ENCODE data around the gene CCDC7. TPM values are rescaled to one million over a fixed set of nuclear protein-coding genes. Genes with fewer than 3 reads are reported as not detected.

CCDC7 gene
- total RNA-seq, 2 experiments from 2014 or later = 12.7 to 15.2 TPM

- ChIA-PET CTCF (no interaction called here), POLR2A (no interaction called here)
- Mint-ChIP-seq H3K4me1 (peaks cover 5% of the 10 kb centered on the region), H3K27me3 (no peaks in the 10 kb centered on the region), H3K36me3 (ENCODE audit: low read depth) (no peaks in the 10 kb centered on the region), H3K27ac (no peak overlapping the region), H3K4me3 (no peak overlapping the region), H3K9me3 (peaks cover 4% of the 10 kb centered on the region)
- DNase-seq = no peak
Observed at GRCh38 chr10:32417911-32418547, 27.9 kb upstream of the CCDC7 start.

GRCh38 chr10:32418572-32418971 lies 27.4 kb upstream of the CCDC7 start:
- ChIA-PET CTCF (no interaction called here), POLR2A (no interaction called here)
- Mint-ChIP-seq H3K27ac (no peak overlapping the region), H3K4me3 (no peak overlapping the region), H3K36me3 (ENCODE audit: low read depth) (no peaks in the 10 kb centered on the region), H3K4me1 (peaks cover 2% of the 10 kb centered on the region), H3K27me3 (no peaks in the 10 kb centered on the region), H3K9me3 (peaks cover 4% of the 10 kb centered on the region)
- no peak for DNase-seq

GRCh38 chr10:32419615-32420014 lies 26.3 kb upstream of the CCDC7 start:
- CTCF ChIA-PET = no interaction called here
- Mint-ChIP-seq H3K9me3 (peaks cover 4% of the 10 kb centered on the region), H3K36me3 (ENCODE audit: low read depth) (no peaks in the 10 kb centered on the region), H3K27ac (no peak overlapping the region), H3K27me3 (no peaks in the 10 kb centered on the region), H3K4me1 (no peaks in the 10 kb centered on the region), H3K4me3 (no peak overlapping the region)
- no peak for DNase-seq
- POLR2A ChIA-PET = no interaction called here

GRCh38 chr10:32426186-32426585 lies 19.8 kb upstream of the CCDC7 start:
- H3K9me3 Mint-ChIP-seq = peaks cover 6% of the 10 kb centered on the region
- no peaks in the 10 kb centered on the region for H3K36me3 Mint-ChIP-seq (ENCODE audit: low read depth)
- H3K27ac Mint-ChIP-seq = no peak overlapping the region
- CTCF ChIA-PET = no interaction called here
- no peaks in the 10 kb centered on the region for H3K4me1 Mint-ChIP-seq
- DNase-seq = no peak
- POLR2A ChIA-PET = no interaction called here
- no peak overlapping the region for H3K4me3 Mint-ChIP-seq
- peaks cover 2% of the 10 kb centered on the region for H3K27me3 Mint-ChIP-seq

- Mint-ChIP-seq H3K27ac (no peak overlapping the region), H3K27me3 (peaks cover 2% of the 10 kb centered on the region), H3K4me1 (peaks cover 3% of the 10 kb centered on the region), H3K9me3 (no peaks in the 10 kb centered on the region), H3K4me3 (no peak overlapping the region), H3K36me3 (ENCODE audit: low read depth) (no peaks in the 10 kb centered on the region)
- CTCF ChIA-PET = interaction anchor here (0.7 kb wide), 1 partner anchor 725 kb away, joined by 3 read pairs; no protein-coding TSS in a partner anchor
- POLR2A ChIA-PET = interaction anchor here (1.9 kb wide), 1 partner anchor 12 kb away, joined by 9 read pairs; the partner anchor contains the start of gene CCDC7
- no peak for DNase-seq
Observed at GRCh38 chr10:32433542-32433941, 12.4 kb upstream of the CCDC7 start.

GRCh38 chr10:32436215-32436614 lies 9.7 kb upstream of the CCDC7 start:
- Mint-ChIP-seq H3K4me3 (no peak overlapping the region), H3K36me3 (ENCODE audit: low read depth) (no peaks in the 10 kb centered on the region), H3K27ac (no peak overlapping the region), H3K4me1 (peaks cover 3% of the 10 kb centered on the region), H3K27me3 (peaks cover 2% of the 10 kb centered on the region), H3K9me3 (no peaks in the 10 kb centered on the region)
- DNase-seq = no peak
- ChIA-PET CTCF (no interaction called here), POLR2A (no interaction called here)

GRCh38 chr10:32437334-32437733 lies 8.6 kb upstream of the CCDC7 start:
- Mint-ChIP-seq H3K4me3 (no peak overlapping the region), H3K27me3 (peaks cover 5% of the 10 kb centered on the region), H3K27ac (no peak overlapping the region), H3K9me3 (no peaks in the 10 kb centered on the region), H3K36me3 (ENCODE audit: low read depth) (no peaks in the 10 kb centered on the region), H3K4me1 (peaks cover 3% of the 10 kb centered on the region)
- ChIA-PET CTCF (interaction anchor here (0.8 kb wide), 1 partner anchor 8 kb away, joined by 3 read pairs; the partner anchor contains the start of gene CCDC7), POLR2A (interaction anchor here (1.8 kb wide), 1 partner anchor 8 kb away, joined by 7 read pairs; the partner anchor contains the start of gene CCDC7)
- no peak for DNase-seq

- H3K36me3 Mint-ChIP-seq (ENCODE audit: low read depth) = peaks cover 14% of the 10 kb centered on the region
- H3K27me3 Mint-ChIP-seq = peaks cover 4% of the 10 kb centered on the region
- H3K4me1 Mint-ChIP-seq = peaks cover 19% of the 10 kb centered on the region
- POLR2A ChIA-PET = interaction anchor here (0.7 to 2.6 kb wide), 29 partner anchors 8 to 1413 kb away, joined by 3 to 81 read pairs (median 4); partner anchors contain the start of genes KIF5B and ZNF438
- H3K9me3 Mint-ChIP-seq = no peaks in the 10 kb centered on the region
- peak overlapping the region; percentile 87 for H3K4me3 Mint-ChIP-seq
- CTCF ChIA-PET = interaction anchor here (1.0 to 1.9 kb wide), 6 partner anchors 12 to 564 kb away, joined by 3 to 17 read pairs (median 5); no protein-coding TSS in a partner anchor
- DNase-seq = no peak
- peak overlapping the region; percentile 68 for H3K27ac Mint-ChIP-seq
Observed at GRCh38 chr10:32445036-32445435, 904 bp upstream of the CCDC7 start.

- peak overlapping the region; percentile 95 for H3K27ac Mint-ChIP-seq
Observed at GRCh38 chr10:32446536-32447406, 831 bp downstream of the CCDC7 start.

GRCh38 chr10:32454148-32454547 lies 8.2 kb downstream of the CCDC7 start:
- Mint-ChIP-seq H3K9me3 (no peaks in the 10 kb centered on the region), H3K27me3 (no peaks in the 10 kb centered on the region), H3K4me1 (peaks cover 13% of the 10 kb centered on the region), H3K36me3 (ENCODE audit: low read depth) (peaks cover 54% of the 10 kb centered on the region), H3K27ac (no peak overlapping the region), H3K4me3 (no peak overlapping the region)
- no peak for DNase-seq
- CTCF ChIA-PET = no interaction called here
- POLR2A ChIA-PET = interaction anchor here (2.3 kb wide), 1 partner anchor 9 kb away, joined by 10 read pairs; the partner anchor contains the start of gene CCDC7

More at GRCh38 chr10:32446536-32447406, 831 bp downstream of the CCDC7 start:
- peak overlapping the region; percentile 87 for H3K4me3 Mint-ChIP-seq
- H3K36me3 Mint-ChIP-seq (ENCODE audit: low read depth) = peaks cover 19% of the 10 kb centered on the region
- H3K4me1 Mint-ChIP-seq = peaks cover 19% of the 10 kb centered on the region
- CTCF ChIA-PET = interaction anchor here (1.2 to 1.9 kb wide), 2 partner anchors 69 to 562 kb away, joined by 6 to 17 read pairs; no protein-coding TSS in a partner anchor
- peaks cover 1% of the 10 kb centered on the region for H3K27me3 Mint-ChIP-seq
- POLR2A ChIA-PET = interaction anchor here (0.8 to 2.6 kb wide), 17 partner anchors 8 to 1415 kb away, joined by 3 to 81 read pairs (median 4); partner anchors contain the start of gene ZNF438
- DNase-seq = no peak
- H3K9me3 Mint-ChIP-seq = no peaks in the 10 kb centered on the region

GRCh38 chr10:32459051-32459698 lies 13.2 kb downstream of the CCDC7 start:
- Mint-ChIP-seq H3K27ac (peak overlapping the region; percentile 61), H3K9me3 (no peaks in the 10 kb centered on the region), H3K27me3 (no peaks in the 10 kb centered on the region), H3K4me3 (no peak overlapping the region), H3K4me1 (peaks cover 26% of the 10 kb centered on the region), H3K36me3 (ENCODE audit: low read depth) (peaks cover 42% of the 10 kb centered on the region)
- ChIA-PET POLR2A (interaction anchor here (1.0 to 2.0 kb wide), 4 partner anchors 9 to 80 kb away, joined by 4 to 27 read pairs (median 8); partner anchors contain the start of gene CCDC7), CTCF (interaction anchor here (2.6 kb wide), 1 partner anchor 14 kb away, joined by 6 read pairs; the partner anchor contains the start of gene CCDC7)
- DNase-seq = peak; percentile 52

- no peak overlapping the region for H3K4me3 Mint-ChIP-seq
- CTCF ChIA-PET = no interaction called here
- peaks cover 44% of the 10 kb centered on the region for H3K36me3 Mint-ChIP-seq (ENCODE audit: low read depth)
- no peak overlapping the region for H3K27ac Mint-ChIP-seq
- no peaks in the 10 kb centered on the region for H3K27me3 Mint-ChIP-seq
- peaks cover 26% of the 10 kb centered on the region for H3K4me1 Mint-ChIP-seq
- DNase-seq = no peak
- POLR2A ChIA-PET = interaction anchor here (1.7 kb wide), 1 partner anchor 15 kb away, joined by 5 read pairs; the partner anchor contains the start of gene CCDC7
- H3K9me3 Mint-ChIP-seq = no peaks in the 10 kb centered on the region
Observed at GRCh38 chr10:32461203-32461602, 15.3 kb downstream of the CCDC7 start.

All from activated CD4-positive, alpha-beta memory T cell treated with anti-CD3 and anti-CD28 coated beads, Interleukin-2, amount 10 ng/mL, durations not matched to agents 7 days and 5 days (primary cell).